PFSK-1 (cell line): ENCODE results near the gene CEP43.

Source experiments
- FOXP2 ChIP-seq: optimal IDR thresholded peaks from 2 replicates; pipeline ENCODE3; 2011; ENCODE audit warnings: borderline replicate concordance, control low read depth, inconsistent platforms; ENCODE audit not compliant: insufficient read depth; ENCODE audit errors: extremely low read length, extremely low read depth
- POLR2AphosphoS5 ChIP-seq: IDR thresholded peaks from 2 replicates; pipeline ENCODE4 v1.6.1; 2012; ENCODE audit warnings: low read depth, mild to moderate bottlenecking, control low read depth, low read length, moderate library complexity
- SIN3A ChIP-seq: IDR thresholded peaks from 2 replicates; pipeline ENCODE4 v1.6.1; 2012; ENCODE audit warnings: mild to moderate bottlenecking, low read length, moderate library complexity, borderline replicate concordance; ENCODE audit not compliant: insufficient read depth
- TAF1 ChIP-seq: IDR thresholded peaks from 2 replicates; pipeline ENCODE4 v1.6.1; 2012; ENCODE audit warnings: low read length, control low read depth, borderline replicate concordance; ENCODE audit not compliant: insufficient read depth
- TF ChIP-seq, protein P1 (sequence below), 2 experiments: IDR thresholded peaks; 2 replicates each; pipeline versions ENCODE4 v1.6.1 to v1.8.0; 2011 to 2012; ENCODE audit warnings: low read depth in 2 of 2, low read length in 2 of 2, control low read depth in 1 of 2, inconsistent platforms in 1 of 2, mild to moderate bottlenecking in 1 of 2, moderate library complexity in 1 of 2; ENCODE audit not compliant: insufficient read depth in 1 of 2

CEP43 gene

DNA sequence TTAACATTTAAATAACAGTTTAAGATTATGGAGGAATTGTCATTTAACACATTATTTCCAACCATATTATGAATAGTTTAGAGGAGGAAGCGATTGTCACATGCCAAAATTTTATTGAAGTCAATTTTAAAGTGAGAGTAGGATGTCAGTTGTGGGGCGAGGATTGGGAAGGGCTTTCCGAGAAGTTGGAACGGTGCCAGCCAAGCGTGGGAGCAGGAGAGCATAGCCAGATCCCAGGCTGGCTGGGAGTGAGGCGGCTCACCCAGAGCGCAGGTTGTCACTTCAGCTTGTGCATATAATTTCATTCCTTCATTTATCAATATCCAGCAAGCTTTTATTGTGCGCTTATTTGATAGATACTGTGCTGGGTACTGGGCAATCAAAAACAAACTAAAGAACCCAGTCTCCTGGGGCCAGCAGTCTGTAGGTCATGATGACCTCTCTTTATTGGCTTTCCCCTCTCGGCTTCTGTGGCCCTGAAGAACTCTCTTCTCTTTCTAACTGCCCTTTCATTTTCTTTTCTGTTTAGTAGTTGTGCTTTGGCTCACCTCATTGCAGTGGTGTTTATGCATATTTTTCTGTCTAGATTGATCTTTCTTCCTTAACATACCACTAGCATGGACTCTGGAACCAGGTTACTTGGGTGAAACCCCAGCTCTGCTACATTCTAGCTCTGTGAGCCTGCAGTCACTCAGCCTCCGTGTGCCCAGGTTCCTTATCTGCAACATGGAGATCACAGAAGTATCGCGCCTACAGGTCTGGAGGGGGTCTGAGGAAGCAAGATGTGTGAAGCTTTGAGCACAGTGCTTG lies 6.4 kb downstream of the CEP43 start:
- TF ChIP-seq, protein P1, sequence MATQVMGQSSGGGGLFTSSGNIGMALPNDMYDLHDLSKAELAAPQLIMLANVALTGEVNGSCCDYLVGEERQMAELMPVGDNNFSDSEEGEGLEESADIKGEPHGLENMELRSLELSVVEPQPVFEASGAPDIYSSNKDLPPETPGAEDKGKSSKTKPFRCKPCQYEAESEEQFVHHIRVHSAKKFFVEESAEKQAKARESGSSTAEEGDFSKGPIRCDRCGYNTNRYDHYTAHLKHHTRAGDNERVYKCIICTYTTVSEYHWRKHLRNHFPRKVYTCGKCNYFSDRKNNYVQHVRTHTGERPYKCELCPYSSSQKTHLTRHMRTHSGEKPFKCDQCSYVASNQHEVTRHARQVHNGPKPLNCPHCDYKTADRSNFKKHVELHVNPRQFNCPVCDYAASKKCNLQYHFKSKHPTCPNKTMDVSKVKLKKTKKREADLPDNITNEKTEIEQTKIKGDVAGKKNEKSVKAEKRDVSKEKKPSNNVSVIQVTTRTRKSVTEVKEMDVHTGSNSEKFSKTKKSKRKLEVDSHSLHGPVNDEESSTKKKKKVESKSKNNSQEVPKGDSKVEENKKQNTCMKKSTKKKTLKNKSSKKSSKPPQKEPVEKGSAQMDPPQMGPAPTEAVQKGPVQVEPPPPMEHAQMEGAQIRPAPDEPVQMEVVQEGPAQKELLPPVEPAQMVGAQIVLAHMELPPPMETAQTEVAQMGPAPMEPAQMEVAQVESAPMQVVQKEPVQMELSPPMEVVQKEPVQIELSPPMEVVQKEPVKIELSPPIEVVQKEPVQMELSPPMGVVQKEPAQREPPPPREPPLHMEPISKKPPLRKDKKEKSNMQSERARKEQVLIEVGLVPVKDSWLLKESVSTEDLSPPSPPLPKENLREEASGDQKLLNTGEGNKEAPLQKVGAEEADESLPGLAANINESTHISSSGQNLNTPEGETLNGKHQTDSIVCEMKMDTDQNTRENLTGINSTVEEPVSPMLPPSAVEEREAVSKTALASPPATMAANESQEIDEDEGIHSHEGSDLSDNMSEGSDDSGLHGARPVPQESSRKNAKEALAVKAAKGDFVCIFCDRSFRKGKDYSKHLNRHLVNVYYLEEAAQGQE (IDR thresholded peaks at IDR 0.05; ENCODE audit: insufficient read depth in 1 of 2, low read depth in 2 of 2, low read length in 2 of 2): no peak
- TF ChIP-seq POLR2AphosphoS5 (no peak), TAF1 (no peak), SIN3A (no peak), FOXP2 (no peak)

DNA sequence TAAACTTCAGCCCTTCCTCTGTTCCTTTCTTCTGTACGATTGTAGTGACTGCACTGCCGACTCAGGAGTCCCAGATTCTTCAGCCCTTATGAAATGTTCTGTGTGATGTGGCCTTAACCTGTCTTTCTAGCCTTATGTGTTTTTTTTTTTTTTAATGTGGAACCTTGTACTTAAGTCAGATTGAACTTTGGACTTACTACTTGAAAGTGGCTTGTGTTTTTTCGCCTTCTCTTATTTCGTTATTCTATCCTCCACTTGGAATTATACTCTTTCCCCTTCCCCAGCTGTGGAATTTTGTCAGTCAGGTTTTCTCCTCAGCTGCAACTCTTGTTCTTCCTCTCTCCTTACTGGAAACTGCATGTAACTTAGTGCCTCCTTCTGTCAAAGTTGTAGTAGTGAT lies 8.8 kb downstream of the CEP43 start:
- no peak for TF ChIP-seq SIN3A
- TF ChIP-seq POLR2AphosphoS5: no peak
- no peak for TF ChIP-seq TAF1

DNA sequence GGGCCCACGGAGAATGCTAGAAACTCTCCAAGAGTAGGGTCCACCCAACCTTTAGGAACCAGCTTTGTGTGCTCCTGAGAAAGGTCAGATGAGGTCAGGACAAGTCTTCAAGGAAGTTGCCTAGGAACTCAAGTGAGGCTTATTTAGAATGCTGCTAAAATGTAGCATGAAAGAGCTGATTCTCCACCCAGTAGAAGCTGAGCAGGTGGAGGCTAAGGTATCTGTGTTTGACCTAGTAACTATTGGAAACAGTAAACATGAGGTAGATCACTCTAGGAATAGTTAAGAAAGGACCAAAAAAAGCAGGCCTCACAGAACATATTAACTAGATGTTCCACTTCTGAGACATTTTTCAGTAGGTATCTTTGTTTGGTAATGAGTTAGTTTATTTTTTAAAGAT lies 13.9 kb downstream of the CEP43 start:
- TF ChIP-seq, protein P1 (IDR thresholded peaks at IDR 0.05; ENCODE audit: insufficient read depth in 1 of 2, low read depth in 2 of 2, low read length in 2 of 2): no peak
- TF ChIP-seq TAF1: no peak
- TF ChIP-seq FOXP2: no peak
- TF ChIP-seq POLR2AphosphoS5: no peak
- TF ChIP-seq SIN3A: no peak

DNA sequence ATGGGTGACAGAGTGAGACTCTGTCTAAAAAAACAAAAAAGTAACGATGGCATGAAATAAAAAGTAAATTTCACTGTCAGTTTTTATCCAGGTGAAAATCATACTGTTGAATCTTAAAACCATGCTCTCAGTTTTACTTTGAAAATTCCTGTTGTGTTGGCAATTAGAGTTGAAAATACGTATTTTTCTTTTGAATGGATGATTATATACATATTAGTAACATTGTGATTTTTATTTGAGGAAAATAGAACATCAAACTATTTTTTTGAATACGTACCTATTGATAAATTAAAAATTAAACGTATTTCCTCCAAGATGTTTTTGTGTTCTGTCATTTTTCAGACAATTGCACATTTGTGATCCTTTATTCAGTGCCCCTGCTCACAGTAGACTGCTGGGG lies 14.7 kb downstream of the CEP43 start:
- no peak for TF ChIP-seq FOXP2
- TF ChIP-seq SIN3A: no peak
- TF ChIP-seq TAF1: no peak
- TF ChIP-seq POLR2AphosphoS5: no peak
- TF ChIP-seq, protein P1 (IDR thresholded peaks at IDR 0.05; ENCODE audit: insufficient read depth in 1 of 2, low read depth in 2 of 2, low read length in 2 of 2): no peak

DNA sequence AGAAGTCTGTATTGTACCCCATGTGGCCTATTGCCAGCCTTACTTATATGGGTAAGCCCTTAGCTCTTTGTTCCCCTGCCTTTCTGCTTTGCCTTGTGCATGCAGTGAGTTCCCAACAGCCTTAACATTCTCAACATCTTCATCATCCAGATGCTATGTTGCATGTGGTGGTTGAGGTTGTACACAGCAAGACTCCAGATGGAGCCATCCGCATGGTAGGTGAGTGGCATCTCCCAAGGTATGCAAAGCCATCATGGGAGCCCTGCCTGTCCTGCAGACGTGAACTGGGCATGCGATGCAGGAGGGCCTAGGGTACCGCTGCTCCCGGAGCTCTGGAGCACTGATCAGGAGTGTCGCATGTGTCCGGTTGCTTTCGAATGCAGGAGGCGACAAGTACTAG lies 16.1 kb downstream of the CEP43 start:
- no peak for TF ChIP-seq SIN3A
- no peak for TF ChIP-seq TAF1
- TF ChIP-seq FOXP2: no peak
- TF ChIP-seq POLR2AphosphoS5: no peak
- TF ChIP-seq, protein P1 (IDR thresholded peaks at IDR 0.05; ENCODE audit: insufficient read depth in 1 of 2, low read depth in 2 of 2, low read length in 2 of 2): no peak
